SKM-1 (cell line): ENCODE results near the gene RUSF1.

Experiments
- DNase-seq: peaks from one replicate; lab custom pipeline; 2025; ENCODE audit not compliant: unreplicated experiment; lab: John Stamatoyannopoulos, UW

Gene RUSF1

GRCh38 chr16:31471241-31471874 is 36.8 kb downstream of the RUSF1 start:
- DNase-seq = no peak

- DNase-seq = no peak
Observed at GRCh38 chr16:31470615-31471014, 37.6 kb downstream of the RUSF1 start.

GRCh38 chr16:31467858-31468257 is 40.3 kb downstream of the RUSF1 start:
- DNase-seq = no peak

GRCh38 chr16:31467151-31467773 is 40.9 kb downstream of the RUSF1 start:
- no peak for DNase-seq

GRCh38 chr16:31466381-31466841 is 41.8 kb downstream of the RUSF1 start:
- no peak for DNase-seq

- DNase-seq = no peak
Observed at GRCh38 chr16:31465788-31466370, 42.3 kb downstream of the RUSF1 start.

GRCh38 chr16:31464781-31465260 is 43.4 kb downstream of the RUSF1 start:
- no peak for DNase-seq

GRCh38 chr16:31464348-31464769 is 43.8 kb downstream of the RUSF1 start:
- DNase-seq = no peak

- no peak for DNase-seq
Observed at GRCh38 chr16:31461921-31462804, 46.0 kb downstream of the RUSF1 start.

- no peak for DNase-seq
Observed at GRCh38 chr16:31461201-31461920, 46.8 kb downstream of the RUSF1 start.

GRCh38 chr16:31460582-31461002 is 47.6 kb downstream of the RUSF1 start:
- DNase-seq = no peak

- peak; percentile 98 for DNase-seq
Observed at GRCh38 chr16:31459687-31460581, 48.3 kb downstream of the RUSF1 start.

- peak; percentile 99 for DNase-seq
Observed at GRCh38 chr16:31458844-31459686, 49.1 kb downstream of the RUSF1 start, which contains the start of gene ARMC5. TSS of gene ARMC5 (plus strand) at chr16:31459501. CDS start at chr16:31459525, 24 bp downstream.

- no peak for DNase-seq
Observed at GRCh38 chr16:31458073-31458843, 49.9 kb downstream of the RUSF1 start.

GRCh38 chr16:31456988-31457360 is 51.2 kb downstream of the RUSF1 start:
- DNase-seq = no peak

- DNase-seq = peak; percentile 28
Observed at GRCh38 chr16:31455601-31456314, 52.4 kb downstream of the RUSF1 start.
